WERI-Rb-1 (cell line): ENCODE data around the gene FBXO28.

Experiments
- DNase-seq: peaks from one replicate; pipeline ENCODE4 v3.0.0-alpha.2; 2020
- H3K27ac ChIP-seq: fragments of 250-450 bp; sonication (Bioruptor Pico); 2 replicates; pipeline ENCODE4 v1.5.1; 2020; ENCODE audit warnings: mild to moderate bottlenecking, moderate library complexity
- H3K27me3 ChIP-seq: fragments of 250-450 bp; sonication (Bioruptor Pico); 2 replicates; pipeline ENCODE4 v1.5.1; 2021; ENCODE audit warnings: mild to moderate bottlenecking, low read depth, moderate library complexity; ENCODE audit not compliant: insufficient read depth, severe bottlenecking
- H3K36me3 ChIP-seq: fragments of 250-450 bp; sonication (Bioruptor Pico); 2 replicates; pipeline ENCODE4 v1.5.1; 2020; ENCODE audit warnings: mild to moderate bottlenecking, moderate library complexity
- H3K4me3 ChIP-seq: 2 replicates; pipeline ENCODE4 v1.5.1; 2011; ENCODE audit warnings: low read depth, mild to moderate bottlenecking, control low read depth, low read length
- H3K9me3 ChIP-seq: fragments of 250-450 bp; sonication (Bioruptor Pico); 2 replicates; pipeline ENCODE4 v1.5.1; 2021; ENCODE audit warnings: mild to moderate bottlenecking, moderate library complexity; ENCODE audit not compliant: severe bottlenecking
- TF ChIP-seq, protein P1 (sequence below): IDR thresholded peaks from 2 replicates; pipeline ENCODE4 v1.5.1; 2011; ENCODE audit warnings: low read depth, mild to moderate bottlenecking, control low read depth, inconsistent platforms, low read length

Gene FBXO28

DNA sequence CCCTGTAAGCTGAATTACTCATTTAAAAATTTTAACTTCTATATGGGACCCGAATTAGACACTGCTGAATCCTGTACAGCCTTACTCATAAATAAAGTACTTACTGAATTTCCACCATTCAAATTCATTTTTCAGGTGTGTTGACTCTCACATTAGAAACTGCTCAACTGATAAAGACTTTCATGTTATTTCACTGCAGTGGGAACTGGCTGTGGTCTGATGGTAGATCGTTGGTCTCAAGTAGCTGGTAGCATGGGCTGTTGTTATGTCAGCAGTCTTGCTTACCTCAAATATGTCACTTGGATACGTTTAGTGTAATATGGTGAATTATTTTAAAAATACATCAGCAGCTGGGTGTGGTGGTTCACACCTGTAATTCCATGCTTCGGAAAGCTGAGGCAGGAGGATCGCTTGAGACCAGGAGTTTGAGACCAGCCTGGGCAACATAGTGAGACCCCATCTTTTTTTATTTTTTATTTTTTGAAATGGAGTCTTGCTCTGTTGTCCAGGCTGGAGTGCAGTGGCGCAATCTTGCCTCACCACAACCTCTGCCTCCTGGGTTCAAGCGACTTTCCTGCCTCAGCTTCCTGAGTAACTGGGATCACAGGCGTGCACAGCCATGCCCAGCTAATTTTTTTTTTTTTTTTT is 79.5 kb downstream of the FBXO28 start:
- no peak overlapping the region for H3K4me3 ChIP-seq
- no peak overlapping the region for H3K27ac ChIP-seq
- peaks cover 3% of the 10 kb centered on the region for H3K36me3 ChIP-seq
- no peaks in the 10 kb centered on the region for H3K27me3 ChIP-seq
- TF ChIP-seq, protein P1, sequence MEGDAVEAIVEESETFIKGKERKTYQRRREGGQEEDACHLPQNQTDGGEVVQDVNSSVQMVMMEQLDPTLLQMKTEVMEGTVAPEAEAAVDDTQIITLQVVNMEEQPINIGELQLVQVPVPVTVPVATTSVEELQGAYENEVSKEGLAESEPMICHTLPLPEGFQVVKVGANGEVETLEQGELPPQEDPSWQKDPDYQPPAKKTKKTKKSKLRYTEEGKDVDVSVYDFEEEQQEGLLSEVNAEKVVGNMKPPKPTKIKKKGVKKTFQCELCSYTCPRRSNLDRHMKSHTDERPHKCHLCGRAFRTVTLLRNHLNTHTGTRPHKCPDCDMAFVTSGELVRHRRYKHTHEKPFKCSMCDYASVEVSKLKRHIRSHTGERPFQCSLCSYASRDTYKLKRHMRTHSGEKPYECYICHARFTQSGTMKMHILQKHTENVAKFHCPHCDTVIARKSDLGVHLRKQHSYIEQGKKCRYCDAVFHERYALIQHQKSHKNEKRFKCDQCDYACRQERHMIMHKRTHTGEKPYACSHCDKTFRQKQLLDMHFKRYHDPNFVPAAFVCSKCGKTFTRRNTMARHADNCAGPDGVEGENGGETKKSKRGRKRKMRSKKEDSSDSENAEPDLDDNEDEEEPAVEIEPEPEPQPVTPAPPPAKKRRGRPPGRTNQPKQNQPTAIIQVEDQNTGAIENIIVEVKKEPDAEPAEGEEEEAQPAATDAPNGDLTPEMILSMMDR, result no peak
- H3K9me3 ChIP-seq, result no peaks in the 10 kb centered on the region
- no peak for DNase-seq

DNA sequence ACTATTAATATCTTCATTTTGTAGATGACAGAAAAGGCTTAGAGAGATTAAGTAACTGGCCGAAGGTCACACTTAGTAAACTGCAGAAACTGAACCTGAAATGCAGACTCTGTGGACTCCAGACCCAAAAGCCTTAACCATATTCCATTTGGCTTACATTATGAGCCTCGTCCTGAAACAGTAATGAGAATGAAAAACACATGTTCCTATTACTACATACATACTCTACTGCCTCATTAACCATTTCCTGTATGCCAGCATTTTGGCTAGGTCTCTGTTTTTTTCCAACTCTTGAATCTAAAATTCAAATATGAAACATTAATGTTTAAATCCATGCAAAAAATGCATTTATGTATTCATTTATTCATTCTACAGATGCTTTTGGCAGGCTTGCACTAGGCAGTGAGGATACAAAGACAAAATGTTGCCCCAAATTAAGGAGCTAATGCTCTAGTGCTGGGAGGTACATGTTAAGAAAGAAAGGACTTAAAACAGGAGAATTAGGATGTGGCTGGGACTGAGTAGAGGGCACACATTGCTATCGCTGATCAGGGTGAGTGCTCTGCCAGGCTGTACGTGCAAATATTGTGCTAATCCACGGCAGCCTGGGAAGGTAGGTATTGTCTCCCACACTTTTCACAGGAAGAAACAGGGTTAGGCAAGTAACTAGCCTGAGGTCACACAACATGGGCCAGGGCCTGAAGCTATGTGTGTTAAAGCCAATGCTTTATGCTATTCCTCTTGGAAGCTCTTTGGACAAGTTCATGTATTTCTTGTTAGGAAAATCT is 83.1 kb downstream of the FBXO28 start:
- no peak overlapping the region for H3K27ac ChIP-seq
- no peaks in the 10 kb centered on the region for H3K27me3 ChIP-seq
- TF ChIP-seq, protein P1, result no peak
- DNase-seq, result no peak
- H3K9me3 ChIP-seq, result no peaks in the 10 kb centered on the region
- H3K4me3 ChIP-seq, result no peak overlapping the region
- peaks cover 3% of the 10 kb centered on the region for H3K36me3 ChIP-seq

DNA sequence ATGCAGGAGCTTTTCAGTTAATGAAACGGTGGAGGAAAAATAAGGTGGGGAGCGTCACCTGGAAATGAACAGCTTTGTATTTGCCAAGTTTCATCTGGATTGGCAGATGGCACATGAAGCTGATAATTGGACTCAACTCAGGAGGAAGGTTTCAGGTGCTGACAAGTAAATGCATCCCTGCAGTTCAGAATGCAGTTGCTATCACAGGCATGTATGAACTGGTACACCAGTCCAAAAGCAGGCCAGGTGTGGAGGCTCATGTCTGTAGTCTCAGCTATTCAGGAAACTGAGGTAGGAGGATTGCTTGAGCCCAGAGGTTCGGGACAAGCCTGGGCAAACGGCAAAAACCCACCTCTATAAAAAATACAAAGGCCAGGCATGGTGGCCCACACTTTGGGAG is 84.7 kb downstream of the FBXO28 start:
- H3K9me3 ChIP-seq, result no peaks in the 10 kb centered on the region
- DNase-seq, result no peak
- TF ChIP-seq, protein P1, result no peak
- H3K27ac ChIP-seq, result no peak overlapping the region
- no peak overlapping the region for H3K4me3 ChIP-seq
- no peaks in the 10 kb centered on the region for H3K36me3 ChIP-seq
- no peaks in the 10 kb centered on the region for H3K27me3 ChIP-seq

DNA sequence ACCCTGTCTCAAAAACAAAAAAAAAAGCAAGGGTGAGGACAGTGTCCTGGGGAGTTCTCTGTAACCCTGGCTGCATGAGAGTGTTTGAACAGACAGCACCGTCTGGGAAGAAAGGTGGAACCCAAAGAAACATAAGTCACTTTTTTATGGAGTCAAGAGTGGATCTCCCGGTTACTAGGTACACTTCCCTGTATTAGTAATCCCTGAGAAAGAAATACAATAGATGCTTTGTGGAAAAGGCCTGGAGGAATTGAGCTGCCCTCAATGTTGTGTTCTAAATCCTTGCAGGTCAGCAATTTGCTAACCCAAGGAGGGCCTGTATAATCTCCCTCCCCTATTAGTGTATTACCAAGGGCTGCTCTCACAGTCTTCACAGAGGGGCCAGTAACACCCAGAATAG is 85.8 kb downstream of the FBXO28 start:
- Histone ChIP-seq H3K36me3 (no peaks in the 10 kb centered on the region), H3K27me3 (no peaks in the 10 kb centered on the region), H3K4me3 (no peak overlapping the region), H3K27ac (no peak overlapping the region), H3K9me3 (no peaks in the 10 kb centered on the region)
- TF ChIP-seq, protein P1, result no peak
- no peak for DNase-seq

DNA sequence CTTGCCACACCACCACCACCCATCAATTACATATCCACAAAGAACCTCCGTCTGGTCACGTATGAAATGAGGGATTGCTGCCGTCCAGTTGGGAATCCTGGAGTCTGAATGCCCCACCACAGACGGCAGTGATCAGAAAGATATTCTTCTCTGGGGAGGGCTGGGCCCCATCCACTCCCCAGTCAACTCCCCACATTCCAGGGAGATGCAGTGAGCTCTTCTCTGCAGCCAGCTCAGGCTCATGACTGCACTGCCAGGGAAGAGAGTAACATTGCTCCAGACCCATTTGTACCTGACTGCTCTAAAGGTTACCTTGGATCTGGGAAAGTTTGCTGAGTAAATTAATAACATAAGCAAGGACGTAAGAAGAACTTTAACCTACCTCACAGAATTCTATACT is 87.5 kb downstream of the FBXO28 start:
- Histone ChIP-seq H3K27ac (no peak overlapping the region), H3K27me3 (no peaks in the 10 kb centered on the region), H3K36me3 (no peaks in the 10 kb centered on the region), H3K9me3 (no peaks in the 10 kb centered on the region), H3K4me3 (no peak overlapping the region)
- DNase-seq, result no peak
- TF ChIP-seq, protein P1, result no peak
